WERI-Rb-1 (cell line): ENCODE measurements around the gene PDK2.
"Not testable (repeated sequence)": the region's sequence is repeated elsewhere in the genome, so short reads cannot be mapped to it uniquely, and the experiment has no call there.

Experiments
- DNase-seq: peaks from one replicate; pipeline ENCODE4 v3.0.0-alpha.2; 2020
- H3K27ac ChIP-seq: fragments of 250-450 bp; sonication (Bioruptor Pico); 2 replicates; pipeline ENCODE4 v1.5.1; 2020; ENCODE audit warnings: mild to moderate bottlenecking, moderate library complexity
- H3K27me3 ChIP-seq: fragments of 250-450 bp; sonication (Bioruptor Pico); 2 replicates; pipeline ENCODE4 v1.5.1; 2021; ENCODE audit warnings: mild to moderate bottlenecking, low read depth, moderate library complexity; ENCODE audit not compliant: insufficient read depth, severe bottlenecking
- H3K36me3 ChIP-seq: fragments of 250-450 bp; sonication (Bioruptor Pico); 2 replicates; pipeline ENCODE4 v1.5.1; 2020; ENCODE audit warnings: mild to moderate bottlenecking, moderate library complexity
- H3K4me3 ChIP-seq: 2 replicates; pipeline ENCODE4 v1.5.1; 2011; ENCODE audit warnings: low read depth, mild to moderate bottlenecking, control low read depth, low read length
- H3K9me3 ChIP-seq: fragments of 250-450 bp; sonication (Bioruptor Pico); 2 replicates; pipeline ENCODE4 v1.5.1; 2021; ENCODE audit warnings: mild to moderate bottlenecking, moderate library complexity; ENCODE audit not compliant: severe bottlenecking
- TF ChIP-seq, protein P1 (sequence below): IDR thresholded peaks from 2 replicates; pipeline ENCODE4 v1.5.1; 2011; ENCODE audit warnings: low read depth, mild to moderate bottlenecking, control low read depth, inconsistent platforms, low read length

Gene PDK2

DNA sequence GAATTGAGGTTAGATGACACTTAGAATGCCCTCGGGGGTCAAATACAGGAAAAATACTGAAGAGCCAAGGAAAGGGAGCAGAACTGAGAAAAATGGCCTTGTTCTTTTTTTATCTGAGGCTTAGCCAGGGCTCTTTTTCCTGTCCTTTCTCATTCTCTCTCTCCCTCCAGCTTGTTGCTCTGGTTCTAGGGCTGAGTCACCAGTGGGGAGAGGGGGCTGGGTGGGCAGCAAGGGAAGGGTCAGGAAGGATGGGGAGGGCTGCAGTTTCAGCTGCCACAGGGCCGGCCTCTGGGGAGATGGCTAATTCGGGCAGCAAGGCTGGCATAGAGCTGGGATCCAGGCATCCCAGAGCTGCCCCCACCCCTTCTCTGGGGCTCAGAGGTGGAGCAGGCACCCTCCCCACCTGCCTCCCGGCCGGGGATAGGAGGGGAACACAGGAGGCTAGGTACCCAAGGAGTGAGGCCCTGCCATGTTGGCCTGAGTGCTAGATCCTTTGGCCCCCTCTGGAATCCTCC is 35.3 kb upstream of the PDK2 start:
- no peaks in the 10 kb centered on the region for H3K27me3 ChIP-seq
- H3K36me3 ChIP-seq: peaks cover 9% of the 10 kb centered on the region
- no peaks in the 10 kb centered on the region for H3K9me3 ChIP-seq
- TF ChIP-seq, protein P1, sequence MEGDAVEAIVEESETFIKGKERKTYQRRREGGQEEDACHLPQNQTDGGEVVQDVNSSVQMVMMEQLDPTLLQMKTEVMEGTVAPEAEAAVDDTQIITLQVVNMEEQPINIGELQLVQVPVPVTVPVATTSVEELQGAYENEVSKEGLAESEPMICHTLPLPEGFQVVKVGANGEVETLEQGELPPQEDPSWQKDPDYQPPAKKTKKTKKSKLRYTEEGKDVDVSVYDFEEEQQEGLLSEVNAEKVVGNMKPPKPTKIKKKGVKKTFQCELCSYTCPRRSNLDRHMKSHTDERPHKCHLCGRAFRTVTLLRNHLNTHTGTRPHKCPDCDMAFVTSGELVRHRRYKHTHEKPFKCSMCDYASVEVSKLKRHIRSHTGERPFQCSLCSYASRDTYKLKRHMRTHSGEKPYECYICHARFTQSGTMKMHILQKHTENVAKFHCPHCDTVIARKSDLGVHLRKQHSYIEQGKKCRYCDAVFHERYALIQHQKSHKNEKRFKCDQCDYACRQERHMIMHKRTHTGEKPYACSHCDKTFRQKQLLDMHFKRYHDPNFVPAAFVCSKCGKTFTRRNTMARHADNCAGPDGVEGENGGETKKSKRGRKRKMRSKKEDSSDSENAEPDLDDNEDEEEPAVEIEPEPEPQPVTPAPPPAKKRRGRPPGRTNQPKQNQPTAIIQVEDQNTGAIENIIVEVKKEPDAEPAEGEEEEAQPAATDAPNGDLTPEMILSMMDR: no peak
- no peak overlapping the region for H3K27ac ChIP-seq
- no peak for DNase-seq
- no peak overlapping the region for H3K4me3 ChIP-seq

DNA sequence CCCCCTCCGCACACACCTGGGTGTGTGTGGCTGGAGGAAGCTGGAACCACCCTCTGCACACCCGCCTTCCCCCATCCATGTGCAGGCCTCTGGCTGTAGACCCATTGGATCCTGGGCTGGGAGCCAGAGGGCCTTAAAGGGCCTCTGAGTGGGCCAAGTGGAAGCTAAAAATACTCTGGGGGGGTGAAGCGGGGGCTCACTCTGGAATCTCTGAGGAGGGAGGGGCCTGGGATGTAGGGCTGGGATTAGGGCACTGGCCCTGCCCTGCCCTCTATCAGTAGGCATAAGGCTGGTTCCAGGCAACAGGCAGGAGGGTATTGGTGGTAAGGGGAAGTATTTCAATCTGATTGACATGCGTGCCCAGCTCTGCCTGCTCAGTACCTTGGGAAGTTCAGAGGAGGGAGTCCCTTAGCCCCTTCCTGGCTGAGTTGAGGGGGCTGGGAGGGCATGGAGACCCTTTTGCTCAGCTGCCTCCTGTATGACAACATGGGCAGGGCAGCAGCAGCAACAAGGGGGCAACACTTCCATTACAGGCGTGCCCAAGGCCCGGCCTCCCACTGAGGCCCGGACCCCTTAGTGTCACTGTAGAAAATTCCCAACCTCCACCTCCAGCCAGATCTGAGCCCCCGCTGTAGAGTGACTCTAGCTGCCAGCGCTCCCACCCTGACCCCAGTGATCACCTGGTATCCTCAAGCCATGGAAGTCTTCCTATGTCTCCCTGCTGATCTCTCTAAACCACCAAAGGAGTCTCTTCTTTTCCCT is 34.0 kb upstream of the PDK2 start:
- Histone ChIP-seq H3K4me3 (no peak overlapping the region), H3K27ac (no peak overlapping the region), H3K9me3 (no peaks in the 10 kb centered on the region), H3K36me3 (peaks cover 9% of the 10 kb centered on the region), H3K27me3 (no peaks in the 10 kb centered on the region)
- TF ChIP-seq, protein P1: no peak
- DNase-seq: no peak

DNA sequence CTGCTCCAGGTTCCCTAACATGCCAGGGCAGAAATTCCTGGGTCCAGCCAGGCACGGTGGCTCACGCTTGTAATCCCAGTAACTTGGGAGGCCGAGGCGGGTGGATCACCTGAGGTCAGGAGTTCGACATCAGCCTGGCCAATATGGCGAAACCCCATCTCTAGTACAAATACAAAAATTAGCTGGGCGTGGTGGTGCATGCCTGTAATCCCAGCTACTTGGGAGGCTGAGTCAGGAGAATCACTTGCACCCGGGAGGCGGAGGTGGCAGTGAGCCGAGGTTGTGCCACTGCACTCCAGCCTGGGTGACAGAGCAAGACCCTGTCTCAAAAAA is 33.5 kb upstream of the PDK2 start:
- H3K27me3 ChIP-seq, H3K36me3 ChIP-seq, H3K9me3 ChIP-seq, DNase-seq, H3K4me3 ChIP-seq, H3K27ac ChIP-seq: not testable (repeated sequence)

DNA sequence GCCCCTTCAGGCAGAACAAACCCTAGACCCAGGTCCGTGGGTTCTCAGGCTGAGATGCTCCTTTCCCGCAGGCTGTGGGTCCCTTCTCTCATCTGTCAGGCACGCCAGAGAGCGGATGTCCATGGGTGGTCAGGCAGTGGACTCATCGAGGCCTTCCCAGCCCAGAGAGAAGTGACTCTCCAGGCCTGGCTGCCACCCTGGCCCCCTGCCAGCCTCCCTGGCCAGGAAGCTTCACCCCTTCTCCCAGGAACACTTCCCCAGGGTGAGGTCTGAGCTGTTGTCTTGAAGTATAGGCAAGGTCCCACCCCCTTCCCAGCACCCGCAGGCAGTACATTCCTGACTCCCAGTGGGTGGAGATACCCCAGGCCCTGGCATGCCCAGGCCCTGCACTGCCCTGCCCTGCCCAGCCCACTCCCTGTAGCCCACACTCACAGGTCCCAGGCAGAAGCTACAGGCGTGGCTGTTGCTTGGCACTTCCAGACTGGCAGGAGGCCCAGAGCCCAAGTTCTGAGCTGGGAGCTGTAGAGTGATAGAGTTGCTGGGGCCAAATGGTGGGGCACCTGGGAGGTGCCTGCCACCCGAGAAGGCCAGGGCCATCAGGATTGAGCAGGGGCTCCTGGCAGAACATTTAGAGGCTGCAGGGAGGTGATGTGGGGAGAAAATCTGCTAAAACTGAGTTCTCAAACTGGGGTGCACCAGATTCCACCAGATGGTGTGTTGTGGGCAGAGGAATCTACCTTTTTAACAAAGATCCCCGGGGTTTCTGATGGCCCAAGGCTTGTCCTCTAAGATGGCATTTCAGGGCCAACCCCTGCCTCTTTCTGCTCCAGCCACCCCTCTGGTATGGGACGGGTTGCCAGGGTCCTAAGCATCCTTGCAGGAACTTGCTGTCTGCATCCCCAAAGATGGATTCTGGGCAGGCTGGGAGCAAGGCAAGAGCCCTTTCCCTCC is 32.6 kb upstream of the PDK2 start:
- TF ChIP-seq, protein P1: no peak
- Histone ChIP-seq H3K36me3 (peaks cover 12% of the 10 kb centered on the region), H3K9me3 (no peaks in the 10 kb centered on the region), H3K27me3 (no peaks in the 10 kb centered on the region), H3K4me3 (no peak overlapping the region), H3K27ac (no peak overlapping the region)
- DNase-seq: no peak

DNA sequence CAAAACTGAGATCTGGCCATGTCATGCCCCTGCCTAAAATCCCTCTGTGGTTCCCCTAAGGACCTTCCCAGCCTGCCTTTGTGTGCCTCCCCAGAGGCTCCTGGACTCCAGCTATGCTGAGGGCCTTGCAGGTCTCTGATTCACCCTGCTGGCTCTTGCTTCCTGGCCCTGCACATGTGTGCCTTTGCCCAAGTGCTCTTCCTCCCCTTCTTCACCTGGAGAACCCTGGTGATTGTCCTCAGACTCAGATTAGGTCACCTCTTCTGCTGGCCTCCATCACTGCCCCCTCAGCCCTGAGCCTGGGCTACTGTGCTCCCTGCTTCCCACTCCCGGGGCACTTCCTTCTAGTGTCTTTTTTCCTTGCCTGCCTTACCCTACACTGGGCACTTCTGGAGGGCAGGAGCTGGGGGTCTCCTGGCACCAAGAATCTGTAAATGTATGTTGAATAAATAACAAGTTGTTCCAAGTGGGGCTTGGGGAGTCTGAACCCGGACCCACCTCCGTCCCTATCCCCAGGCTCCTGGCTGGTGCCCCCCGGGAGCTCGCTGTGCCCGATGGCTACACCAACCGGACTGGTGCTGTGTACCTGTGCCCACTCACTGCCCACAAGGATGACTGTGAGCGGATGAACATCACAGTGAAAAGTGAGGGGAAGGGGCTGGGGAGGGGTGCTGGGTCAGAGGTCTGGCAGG is 31.4 kb upstream of the PDK2 start:
- Histone ChIP-seq H3K36me3 (peaks cover 6% of the 10 kb centered on the region), H3K27ac (no peak overlapping the region), H3K9me3 (no peaks in the 10 kb centered on the region), H3K4me3 (no peak overlapping the region), H3K27me3 (no peaks in the 10 kb centered on the region)
- TF ChIP-seq, protein P1: no peak
- no peak for DNase-seq
